HL-60/S4 treated with phorbol 12-myristate 13-acetate at 8.2 ng/mL for 4 days and 3 days (cell line): ENCODE data around the gene C1orf122.

Source experiments
- in situ Hi-C: fragments of 300-500 bp; cut with MboI; formaldehyde crosslinking; loops from 2 replicates; pipeline ENCODE4 v1.15.0; 2022; ENCODE audit warnings: low sequenced_read_pairs

The C1orf122 gene

DNA sequence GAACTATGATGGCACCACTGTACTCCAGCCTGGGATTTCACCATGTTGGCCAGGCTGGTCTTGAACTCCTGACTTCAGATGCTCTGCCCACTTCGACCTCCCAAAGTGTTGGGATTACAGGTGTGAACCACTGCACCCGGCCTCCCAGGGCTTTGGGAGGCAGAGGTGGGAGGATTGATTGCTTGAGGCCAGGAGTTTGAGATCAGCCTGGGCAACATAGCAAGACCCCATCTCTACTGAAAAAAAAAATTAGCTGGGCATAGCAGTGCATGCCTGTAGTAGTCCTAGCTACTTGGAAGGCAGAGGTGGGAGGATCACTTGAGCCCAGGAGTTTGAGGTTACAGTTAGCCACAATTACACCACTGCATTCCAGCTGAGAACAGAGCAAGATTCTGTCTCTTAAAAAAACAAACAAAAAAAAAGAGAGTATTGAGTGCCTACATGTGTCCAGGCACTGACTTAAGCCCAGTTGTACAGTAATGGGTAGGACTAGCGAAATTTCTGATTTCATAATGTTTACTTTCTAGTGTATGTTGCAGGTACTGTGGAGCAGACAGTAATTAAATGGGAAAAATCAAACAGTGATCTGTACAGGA, 9.7 kb upstream of the C1orf122 start:
- in situ Hi-C loops, result no loop called here

DNA sequence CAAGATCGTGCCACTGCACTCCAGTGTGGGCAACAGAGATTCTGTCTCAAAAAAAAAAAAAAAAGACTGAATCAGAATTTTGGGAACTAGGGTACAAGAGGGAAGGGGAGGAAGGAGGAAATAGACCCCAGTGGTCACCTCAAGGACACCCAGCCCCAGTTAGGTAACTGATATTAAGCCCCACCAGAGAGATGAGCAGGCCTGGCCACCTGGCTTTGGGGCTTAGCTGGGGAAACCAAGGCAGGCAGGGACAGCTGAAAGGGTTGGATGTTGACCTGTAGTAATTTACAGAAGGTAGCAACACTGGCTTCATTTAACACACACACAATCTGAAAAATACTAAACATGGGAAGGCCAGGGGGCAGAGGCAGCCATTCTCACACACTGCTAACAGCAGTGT, 5.2 kb upstream of the C1orf122 start:
- in situ Hi-C loops, result no loop called here

DNA sequence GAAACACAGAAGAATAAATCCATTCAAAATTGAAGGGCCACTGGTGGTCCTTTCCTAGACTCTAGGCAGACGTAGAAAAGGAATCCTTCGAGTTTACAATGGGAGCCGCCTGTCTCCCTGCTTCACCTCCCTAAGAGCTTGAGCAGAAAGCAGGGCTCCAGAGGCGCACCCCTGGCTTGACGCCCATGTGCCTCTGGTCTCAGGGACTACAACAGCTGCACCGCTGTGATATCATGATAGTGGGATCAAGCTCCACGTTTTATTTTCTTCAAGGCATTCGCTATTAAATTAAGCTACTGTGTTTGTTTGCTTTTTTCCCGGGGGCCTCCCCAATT, 403 bp upstream of the C1orf122 start:
- in situ Hi-C loops, result no loop called here

DNA sequence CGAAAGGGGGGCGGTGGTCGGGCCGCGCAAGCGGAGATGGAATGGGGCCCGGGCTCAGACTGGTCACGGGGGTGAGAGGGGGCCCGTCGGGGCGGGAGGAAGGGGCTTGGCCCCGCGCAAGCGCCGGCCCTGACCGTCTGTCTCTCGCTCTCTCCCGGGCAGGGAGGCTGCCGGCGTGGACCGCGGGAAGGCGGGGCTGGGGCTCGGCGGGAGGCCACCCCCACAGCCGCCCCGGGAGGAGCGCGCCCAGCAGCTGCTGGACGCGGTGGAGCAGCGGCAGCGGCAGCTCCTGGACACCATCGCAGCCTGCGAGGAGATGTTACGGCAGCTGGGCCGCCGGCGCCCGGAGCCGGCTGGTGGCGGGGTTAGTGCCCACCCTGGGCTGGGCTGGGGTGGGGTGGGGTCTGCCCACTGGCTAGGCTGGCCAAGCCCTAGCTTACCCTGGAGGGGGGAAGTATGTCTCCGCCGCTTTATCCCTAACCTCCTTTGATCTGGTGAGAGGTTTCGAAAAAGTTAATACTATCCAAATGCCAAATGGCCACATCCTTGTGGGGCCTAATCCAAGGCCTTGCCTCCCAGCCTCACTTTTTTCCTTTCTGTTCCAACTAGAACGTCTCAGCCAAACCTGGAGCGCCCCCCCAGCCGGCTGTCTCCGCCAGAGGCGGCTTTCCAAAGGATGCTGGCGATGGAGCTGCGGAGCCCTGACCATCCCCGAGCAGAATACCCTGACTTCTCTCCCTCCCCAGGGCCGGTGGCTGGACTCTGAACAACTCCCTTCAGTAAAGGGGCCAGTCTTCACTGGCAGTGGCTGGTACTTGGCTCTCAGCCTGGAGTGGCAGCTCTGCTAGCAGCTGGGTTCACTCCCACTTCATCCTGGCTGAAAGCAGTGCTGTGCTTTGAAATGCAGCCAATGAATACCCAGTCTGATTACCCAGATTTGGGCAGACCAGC, 1.1 kb downstream of the C1orf122 start:
- in situ Hi-C loops, result no loop called here

DNA sequence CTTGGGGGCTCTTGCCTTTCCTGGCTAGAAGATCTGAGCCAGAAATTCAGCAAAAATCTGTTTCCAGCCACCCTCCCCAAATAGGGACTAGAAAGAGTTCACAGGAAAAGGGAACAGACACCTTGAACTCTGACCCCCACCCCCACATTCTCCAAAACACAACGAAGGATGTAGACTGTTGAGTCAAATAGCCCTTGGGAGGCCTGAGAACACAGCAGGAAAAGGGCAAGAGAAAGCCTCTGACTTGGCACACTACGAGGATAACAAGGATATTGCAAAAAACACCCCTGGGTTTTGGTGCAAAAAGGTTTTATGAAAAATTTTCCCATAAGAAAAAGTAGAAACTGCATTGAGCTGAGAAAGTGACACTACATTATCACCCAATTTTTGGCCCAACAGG, 2.4 kb downstream of the C1orf122 start:
- in situ Hi-C loops, result no loop called here

DNA sequence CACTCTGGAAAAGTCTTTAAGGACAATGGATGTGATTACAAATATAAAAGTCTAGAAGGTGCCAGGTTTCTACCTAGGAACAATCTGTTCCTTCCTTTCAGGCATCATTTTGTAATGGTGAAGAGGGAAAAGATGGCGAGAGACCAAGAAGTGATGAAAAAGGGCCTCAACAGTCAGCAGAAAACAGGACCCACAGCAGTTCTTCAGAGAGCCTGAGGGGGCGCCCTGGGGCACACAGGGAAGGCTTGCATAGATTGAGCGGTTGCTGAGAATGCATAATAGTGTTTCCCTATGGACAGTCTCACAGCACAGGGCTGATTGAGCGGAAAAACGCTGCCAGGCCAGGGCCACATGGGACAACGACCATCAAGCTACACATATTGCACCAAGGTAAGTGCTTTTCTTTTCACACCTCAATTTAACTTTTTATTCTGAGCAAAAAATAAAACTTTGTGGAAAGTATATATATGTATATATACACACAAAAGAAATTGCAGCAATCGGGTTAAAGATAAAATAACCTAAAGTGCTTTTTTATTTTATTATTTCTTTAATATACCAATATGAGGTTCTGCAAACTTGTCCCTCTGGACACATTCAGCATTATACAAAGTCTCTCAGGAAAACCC, 3.6 kb downstream of the C1orf122 start:
- in situ Hi-C loops, result no loop called here

DNA sequence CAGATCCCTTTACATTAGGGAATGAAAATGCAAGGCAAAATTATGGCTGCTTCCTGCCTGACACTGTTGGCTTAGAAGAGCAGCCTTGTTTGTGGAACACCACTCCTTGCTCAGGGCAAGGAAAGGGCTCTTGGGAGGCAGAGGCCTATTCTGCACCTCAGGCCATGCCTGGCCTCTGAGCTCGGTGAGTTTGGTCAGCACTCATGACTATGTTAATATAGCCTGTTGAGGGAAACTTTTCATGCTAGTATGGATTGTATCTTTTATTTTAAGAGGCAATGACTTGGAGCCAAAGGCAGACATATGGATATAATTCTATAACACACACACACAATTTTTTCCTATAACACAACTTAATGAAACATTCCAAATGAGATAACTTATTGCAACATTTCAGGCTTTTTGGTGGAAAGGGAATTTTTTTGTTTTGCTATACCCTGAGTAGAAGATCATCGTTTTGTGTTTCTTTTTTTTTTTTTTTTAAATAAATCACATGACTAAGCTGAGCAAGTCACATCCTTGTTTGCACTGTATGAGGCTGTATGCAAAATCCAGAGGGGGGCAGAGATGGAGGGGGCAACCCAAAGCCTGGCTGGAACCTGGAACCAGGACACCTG, 6.0 kb downstream of the C1orf122 start:
- in situ Hi-C loops, result no loop called here

DNA sequence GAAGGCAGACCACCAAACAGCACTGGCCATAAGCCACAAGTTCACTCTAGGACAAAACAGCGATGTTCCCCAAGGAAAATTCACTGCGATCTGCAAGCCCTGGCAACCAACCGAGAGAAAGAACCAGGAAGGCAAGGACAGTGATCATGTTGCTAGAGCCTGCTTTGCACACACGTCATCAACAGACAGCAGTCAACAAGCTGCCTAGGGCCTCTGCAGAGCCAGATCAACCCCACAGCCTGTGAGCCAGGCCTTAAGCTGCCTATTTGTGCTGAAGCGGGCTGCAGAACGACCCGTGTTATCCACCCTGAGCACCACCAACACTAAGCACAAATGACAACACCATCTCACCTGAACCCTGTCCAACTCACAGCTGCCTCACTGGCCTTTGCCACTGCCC, 6.7 kb downstream of the C1orf122 start:
- in situ Hi-C loops, result no loop called here

DNA sequence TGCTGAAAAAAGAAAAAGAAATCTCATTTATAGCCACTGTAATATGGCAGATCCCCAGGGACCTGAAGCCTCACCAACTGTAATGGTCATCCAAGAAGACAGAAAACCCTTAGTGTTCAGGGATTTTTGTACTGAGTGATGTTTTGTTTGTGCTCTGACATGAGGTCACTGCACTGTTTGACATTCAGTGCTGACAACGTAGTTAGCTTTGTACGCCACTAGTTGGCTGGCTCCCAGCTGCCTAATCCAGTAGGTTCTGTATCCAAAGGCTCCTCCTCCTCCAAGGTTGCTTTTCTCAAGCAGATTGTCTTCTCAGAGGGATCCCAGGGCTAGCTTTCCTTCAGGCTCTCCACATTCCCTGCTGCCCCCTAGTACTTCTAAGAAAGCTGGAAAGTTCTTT, 9.9 kb downstream of the C1orf122 start:
- in situ Hi-C loops, result no loop called here

DNA sequence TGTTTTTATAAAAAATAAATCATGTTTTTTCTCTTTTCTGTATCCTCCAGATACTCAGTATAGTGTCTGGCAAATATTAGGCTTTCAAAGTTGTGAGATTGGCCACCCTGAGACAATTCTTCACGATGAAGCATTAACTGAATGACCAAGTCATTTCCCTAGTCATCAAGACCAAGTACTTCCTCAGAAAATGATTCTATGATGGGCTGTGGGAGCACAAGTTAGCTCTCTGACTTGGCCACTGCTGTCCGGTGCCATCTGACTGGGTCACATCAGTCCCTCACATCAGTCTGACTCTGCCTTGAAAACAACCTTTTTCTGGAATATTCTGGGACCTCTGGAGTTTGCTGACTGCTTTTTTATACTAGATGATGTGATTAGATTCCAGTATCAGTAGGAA, 13.9 kb downstream of the C1orf122 start:
- in situ Hi-C loops, result no loop called here

DNA sequence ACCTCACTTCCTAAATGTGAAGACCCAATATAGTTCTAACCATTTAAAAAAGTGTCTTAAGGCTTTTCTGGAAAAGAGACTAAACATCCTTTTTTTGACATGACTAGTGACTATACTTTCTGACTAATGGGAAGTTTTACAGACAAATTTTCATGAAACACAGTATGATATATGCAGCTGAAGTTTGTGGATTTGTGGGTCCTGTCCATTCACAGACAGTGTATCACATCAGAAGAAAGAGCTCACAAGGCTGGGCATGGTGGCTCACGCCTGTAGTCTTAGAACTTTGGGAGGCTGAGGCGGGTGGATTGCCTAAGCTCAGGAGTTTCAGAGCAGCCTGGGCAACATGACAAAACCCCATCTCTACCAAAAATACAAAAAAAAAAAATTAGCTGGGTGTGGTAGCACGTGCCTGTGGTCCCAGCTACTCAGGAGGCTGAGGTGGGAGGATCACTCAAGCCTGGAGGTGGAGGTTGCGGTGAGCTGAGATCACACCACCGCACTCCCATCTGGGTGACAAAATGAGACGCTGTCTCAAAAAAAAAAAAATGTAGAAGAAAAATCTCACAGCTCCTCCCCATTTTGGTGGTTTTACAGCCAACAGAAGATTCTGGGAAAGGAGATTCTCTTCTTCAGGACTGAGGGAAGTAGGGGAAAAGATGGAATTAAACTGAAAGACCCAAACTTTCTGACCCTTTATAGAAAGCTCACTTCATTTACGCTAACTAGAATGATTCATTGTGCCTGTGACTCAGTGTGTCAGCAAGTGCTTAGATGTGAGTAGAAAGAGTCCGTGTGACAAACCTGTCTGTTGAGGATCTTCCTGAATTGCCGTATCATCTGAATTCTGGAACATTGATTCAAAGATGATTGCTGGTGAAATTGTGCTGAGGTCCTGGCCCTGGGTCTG, 15.6 kb downstream of the C1orf122 start:
- in situ Hi-C loops, result no loop called here

DNA sequence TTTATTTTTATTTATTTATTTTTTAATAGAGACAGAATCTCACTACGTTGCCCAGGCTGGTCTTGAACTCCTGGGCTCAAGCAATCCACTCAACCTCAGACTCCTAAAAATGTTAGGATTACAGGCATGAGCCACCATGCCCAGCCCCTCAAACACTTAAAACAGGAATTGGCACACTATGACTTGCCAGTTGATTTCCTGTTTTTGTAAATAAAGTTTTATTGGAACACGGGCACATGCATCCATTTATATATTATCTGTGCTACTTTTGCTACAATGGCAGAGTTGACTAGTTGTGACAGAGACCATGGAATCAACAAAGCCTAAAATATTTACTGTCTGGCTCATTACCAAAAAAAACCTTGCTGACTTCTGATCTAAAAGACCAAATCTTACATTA, 16.4 kb downstream of the C1orf122 start:
- in situ Hi-C loops, result no loop called here

DNA sequence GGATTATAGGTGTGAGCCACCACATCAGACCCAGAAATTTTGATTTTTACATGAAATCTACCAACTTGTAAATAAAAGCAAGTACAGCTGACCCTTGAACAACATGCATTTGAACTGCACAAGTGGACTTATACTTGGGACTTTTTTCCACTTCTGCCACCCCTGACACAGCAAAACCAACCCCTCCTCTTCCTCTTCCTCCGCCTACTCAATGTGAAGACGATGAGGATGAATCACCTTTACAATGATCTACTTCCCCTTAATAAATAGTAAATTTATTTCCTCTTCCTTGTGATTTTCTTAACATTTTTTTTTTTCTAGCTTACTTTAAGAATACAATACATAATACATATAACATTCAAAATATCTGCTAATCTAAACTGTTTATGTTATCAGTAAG, 17.9 kb downstream of the C1orf122 start:
- in situ Hi-C loops, result no loop called here

DNA sequence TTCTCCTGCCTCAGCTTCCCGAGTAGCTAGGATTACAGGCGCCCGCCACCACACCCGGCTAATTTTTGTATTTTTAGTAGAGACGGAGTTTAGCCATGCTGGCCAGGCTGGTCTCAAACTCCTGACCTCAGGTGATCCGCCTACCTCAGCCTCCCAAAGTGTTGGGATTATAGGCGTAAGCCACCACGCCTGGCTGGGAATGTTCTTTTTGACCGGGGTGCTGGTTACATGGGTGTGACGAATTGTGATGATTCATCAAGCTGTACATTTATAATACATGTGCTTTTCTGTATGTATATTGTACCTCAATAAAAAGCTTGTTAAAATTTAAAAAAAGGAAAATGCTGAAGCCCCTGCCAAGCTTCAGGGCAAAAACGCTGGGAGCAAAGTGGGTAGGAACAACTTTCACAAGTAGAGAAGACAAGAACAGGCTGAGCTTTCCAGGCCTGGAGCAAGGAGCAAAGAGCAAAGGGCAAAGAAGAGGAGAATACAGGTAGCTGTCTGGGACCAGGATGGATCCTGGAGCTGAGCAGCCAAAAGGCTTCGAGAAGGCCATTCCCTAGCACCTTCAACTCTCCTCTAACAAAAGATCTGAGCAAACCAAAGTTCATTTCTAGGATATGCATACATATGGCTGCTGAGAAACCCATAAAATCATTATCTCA, 21.0 kb downstream of the C1orf122 start:
- in situ Hi-C loops, result no loop called here

DNA sequence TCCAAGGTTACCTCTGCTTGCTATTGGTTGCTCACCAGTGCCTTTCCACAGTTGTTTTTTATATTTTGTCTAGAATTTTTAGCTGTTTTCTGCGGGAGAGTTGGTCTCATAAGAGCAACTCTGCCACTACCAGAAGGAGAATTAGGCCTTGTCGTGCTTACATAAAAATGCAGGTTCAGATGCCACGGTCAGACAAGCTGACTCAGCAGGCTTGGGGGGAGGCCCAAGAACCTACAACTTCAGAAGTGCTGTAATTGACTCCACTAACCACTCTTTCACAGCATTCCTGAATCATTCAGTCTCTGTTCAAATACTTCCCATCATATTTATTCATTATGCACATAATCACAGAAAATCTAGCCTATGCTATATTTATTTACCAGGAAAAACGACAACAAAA, 23.5 kb downstream of the C1orf122 start:
- in situ Hi-C loops, result no loop called here

DNA sequence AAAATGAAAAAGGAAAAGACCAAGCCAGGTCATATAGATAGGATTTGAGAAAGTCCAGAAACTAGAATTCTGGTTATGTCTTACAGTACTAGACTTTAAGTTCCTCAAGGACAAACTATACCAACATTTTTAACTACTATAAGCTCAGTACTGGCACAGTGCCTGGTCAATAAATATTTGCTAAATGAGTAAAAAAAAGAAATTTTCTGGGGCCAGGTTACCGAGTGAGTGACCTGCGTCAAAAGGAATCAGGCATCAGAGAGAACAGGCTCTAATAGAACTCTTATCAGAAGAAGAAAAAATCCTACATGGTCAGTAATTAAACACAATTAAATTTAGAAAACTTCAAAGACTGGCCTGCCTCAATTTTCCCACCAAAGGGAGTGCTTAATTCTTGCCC, 24.2 kb downstream of the C1orf122 start:
- in situ Hi-C loops, result no loop called here

DNA sequence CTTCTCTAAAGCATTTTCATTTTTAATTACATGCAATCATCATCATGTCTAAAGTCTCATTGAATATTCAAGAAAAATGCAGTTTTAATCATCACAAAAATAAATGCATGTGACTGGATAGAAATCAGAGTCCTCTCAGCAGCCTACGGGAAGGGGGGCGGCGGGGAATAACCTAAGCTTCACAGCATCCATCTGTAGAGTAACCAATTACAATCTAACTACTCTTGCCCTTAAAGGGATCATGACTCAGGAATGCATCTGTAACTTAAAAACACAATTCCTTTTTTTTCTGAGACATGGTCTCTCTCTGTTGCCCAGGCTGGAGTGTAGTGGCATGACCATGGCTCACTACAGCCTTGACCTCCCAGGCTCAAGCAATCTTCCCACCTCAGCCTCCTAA, 29.2 kb downstream of the C1orf122 start:
- in situ Hi-C loops, result no loop called here

DNA sequence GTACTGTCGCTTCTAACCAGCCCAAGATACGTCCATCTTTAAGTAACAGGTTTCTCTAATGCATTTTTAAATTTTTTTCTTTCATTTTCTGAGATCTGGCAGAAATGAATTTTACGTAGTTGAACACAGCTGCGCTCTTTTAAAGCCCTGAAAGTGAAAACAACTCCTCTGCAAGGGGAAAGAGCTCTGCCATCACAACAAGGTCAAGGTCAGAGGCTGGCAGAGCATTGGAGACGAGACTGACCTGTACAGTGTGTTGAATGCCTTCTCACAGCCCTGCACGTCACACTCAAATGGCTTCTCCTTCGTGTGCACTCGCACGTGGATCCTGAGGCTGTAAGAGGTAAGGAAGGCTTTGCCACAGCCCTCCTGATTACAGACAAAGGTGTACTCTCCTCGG, 32.1 kb downstream of the C1orf122 start:
- in situ Hi-C loops, result no loop called here

DNA sequence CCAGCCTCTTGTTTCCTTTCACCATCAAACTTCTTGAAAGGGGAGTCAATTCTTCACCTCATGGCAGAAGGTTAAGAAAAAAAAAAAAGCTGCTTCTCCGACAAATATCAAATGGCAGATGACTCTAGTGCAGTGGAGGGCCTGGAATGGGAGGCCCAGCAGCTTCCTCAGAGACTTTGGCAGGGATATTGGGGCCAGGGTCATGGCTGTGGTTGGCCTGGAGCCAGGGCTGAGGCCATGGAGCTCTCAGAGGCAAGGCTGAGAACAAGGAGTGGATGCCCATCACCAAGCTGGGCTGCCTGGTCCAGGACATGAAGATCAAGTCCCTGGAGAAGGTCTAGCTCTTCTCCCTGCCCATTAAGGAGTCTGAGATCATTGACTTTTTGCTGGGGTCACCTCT, 33.1 kb downstream of the C1orf122 start:
- in situ Hi-C loops, result no loop called here

DNA sequence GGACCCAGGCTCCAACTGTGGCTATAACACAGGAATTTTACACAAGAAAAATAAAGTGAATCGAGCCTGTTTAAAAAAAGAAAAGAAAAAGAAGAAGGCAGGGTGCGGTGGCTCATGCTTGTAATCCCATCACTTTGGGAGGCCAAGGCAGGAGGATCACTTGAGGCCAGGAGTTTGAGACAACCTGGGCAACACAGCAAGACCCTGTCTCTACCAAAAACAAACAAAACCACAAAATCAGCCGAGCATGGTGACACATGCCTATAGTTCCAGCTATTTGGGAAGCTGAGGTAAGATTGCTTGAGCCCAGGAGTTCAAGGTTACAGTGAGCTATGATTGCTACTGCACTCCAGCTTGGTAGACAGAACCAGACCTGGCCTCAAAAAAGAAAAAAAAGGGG, 34.1 kb downstream of the C1orf122 start:
- in situ Hi-C loops, result no loop called here
